LNCaP clone FGC (cell line): ENCODE results near the gene SLC2A14.
"Not testable (repeated sequence)": the region's sequence is repeated elsewhere in the genome, so short reads cannot be mapped to it uniquely, and the experiment has no call there.

Experiments used
- DNase-seq: peaks from one replicate; pipeline ENCODE4 v3.0.0-alpha.2; 2011; ENCODE audit warnings: low read depth
- H3K4me3 ChIP-seq: 2 replicates; pipeline ENCODE4 v1.5.1; 2011; ENCODE audit warnings: mild to moderate bottlenecking, low read depth, low read length, control low read depth
- TF ChIP-seq, protein P1 (sequence below): IDR thresholded peaks from 2 replicates; pipeline ENCODE4 v1.5.1; 2012; ENCODE audit warnings: mild to moderate bottlenecking; ENCODE audit not compliant: control insufficient read depth, insufficient read depth; ENCODE audit errors: extremely low read depth

Gene SLC2A14

DNA sequence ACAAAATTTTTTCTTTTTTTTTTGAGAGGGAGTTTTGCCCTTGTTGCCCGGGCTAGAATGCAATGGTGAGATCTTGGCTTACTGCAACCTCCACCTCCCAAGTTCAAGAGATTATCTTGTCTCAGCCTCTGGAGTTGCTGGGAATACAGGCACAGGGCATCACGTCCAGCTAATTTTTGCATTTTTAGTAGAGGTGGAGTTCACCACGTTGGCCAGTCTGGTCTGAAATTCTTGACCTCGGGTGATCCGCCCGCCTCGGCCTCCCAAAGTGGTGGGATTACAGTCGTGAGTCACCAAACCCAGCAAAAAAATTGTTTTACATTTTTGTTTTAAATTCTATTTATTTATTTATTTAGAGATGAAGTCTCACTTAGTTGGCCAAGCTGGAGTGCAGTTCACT lies 4.7 kb upstream of the SLC2A14 start:
- no peak for DNase-seq
- TF ChIP-seq, protein P1, sequence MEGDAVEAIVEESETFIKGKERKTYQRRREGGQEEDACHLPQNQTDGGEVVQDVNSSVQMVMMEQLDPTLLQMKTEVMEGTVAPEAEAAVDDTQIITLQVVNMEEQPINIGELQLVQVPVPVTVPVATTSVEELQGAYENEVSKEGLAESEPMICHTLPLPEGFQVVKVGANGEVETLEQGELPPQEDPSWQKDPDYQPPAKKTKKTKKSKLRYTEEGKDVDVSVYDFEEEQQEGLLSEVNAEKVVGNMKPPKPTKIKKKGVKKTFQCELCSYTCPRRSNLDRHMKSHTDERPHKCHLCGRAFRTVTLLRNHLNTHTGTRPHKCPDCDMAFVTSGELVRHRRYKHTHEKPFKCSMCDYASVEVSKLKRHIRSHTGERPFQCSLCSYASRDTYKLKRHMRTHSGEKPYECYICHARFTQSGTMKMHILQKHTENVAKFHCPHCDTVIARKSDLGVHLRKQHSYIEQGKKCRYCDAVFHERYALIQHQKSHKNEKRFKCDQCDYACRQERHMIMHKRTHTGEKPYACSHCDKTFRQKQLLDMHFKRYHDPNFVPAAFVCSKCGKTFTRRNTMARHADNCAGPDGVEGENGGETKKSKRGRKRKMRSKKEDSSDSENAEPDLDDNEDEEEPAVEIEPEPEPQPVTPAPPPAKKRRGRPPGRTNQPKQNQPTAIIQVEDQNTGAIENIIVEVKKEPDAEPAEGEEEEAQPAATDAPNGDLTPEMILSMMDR, result no peak
- H3K4me3 ChIP-seq, result no peak overlapping the region

- no peak overlapping the region for H3K4me3 ChIP-seq
- TF ChIP-seq, protein P1, result no peak
- DNase-seq, result no peak
These were observed 2.4 kb downstream of the SLC2A14 start for GRCh38 chr12:7870335-7870734.

DNA sequence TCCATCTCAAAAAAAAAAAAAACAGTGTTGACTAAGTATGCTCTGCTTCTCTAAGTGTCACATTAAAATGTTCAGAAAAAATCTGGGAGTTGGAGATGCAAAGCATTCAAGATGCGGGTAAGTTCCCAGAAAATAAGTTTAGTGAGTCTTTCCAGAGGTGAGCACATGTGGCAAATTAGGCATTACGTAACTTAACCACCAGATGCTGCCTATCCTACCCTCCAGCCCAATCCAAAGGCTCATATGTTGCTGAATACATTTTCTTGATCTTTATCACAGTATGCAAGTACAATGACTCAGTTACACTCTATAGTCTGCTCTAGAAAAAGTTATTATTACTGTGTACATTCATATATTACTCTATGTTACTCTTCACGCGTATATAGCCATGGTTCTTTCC lies 3.6 kb downstream of the SLC2A14 start:
- no peak for DNase-seq
- TF ChIP-seq, protein P1, result no peak
- no peak overlapping the region for H3K4me3 ChIP-seq

DNA sequence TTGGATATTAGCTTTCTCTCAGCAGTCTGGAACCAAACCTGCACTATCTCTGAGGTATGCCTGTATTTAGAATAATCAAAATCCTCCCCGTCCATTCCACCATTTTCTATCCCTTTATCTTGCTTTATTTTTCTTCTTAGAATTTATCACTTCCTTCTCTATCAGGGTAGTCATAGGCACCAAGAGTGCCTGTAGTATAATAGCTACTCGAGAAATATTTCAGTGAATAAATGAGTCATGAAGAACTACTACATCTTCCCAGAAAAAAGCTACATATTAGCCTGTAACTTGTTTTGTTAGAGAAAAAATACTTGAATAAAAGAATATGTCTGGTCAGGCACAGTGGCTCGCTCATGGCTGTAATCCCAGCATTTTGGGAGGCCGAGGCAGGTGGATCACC lies 4.3 kb downstream of the SLC2A14 start:
- DNase-seq, result no peak
- no peak overlapping the region for H3K4me3 ChIP-seq
- TF ChIP-seq, protein P1, result no peak

DNA sequence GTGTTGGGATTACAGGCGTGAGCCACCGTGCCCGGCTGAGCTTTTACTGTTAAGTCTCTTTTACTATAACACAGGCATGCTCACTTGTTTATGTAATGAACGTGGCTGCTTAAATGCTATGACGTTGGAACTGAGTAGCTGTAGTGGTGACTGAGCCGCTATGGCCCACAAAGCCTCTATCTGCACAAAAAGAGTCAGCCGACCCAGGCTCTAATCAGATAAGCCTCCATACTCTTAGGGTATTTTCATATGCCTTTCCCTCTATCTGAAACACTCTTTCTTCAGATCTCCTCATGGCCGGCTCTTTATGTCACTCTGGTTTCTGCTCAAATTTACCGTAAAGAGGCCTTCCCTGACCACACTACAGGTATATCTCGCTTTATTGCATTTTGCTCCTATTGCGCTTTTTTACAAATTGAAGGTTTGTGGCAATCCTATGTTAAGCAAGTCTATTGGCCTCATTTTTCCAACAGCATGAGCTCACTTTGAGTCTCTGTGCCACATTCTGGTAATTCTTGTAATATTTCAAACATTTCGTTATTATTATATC lies 8.0 kb downstream of the SLC2A14 start:
- H3K4me3 ChIP-seq, result no peak overlapping the region
- TF ChIP-seq, protein P1, result no peak
- DNase-seq, result no peak

DNA sequence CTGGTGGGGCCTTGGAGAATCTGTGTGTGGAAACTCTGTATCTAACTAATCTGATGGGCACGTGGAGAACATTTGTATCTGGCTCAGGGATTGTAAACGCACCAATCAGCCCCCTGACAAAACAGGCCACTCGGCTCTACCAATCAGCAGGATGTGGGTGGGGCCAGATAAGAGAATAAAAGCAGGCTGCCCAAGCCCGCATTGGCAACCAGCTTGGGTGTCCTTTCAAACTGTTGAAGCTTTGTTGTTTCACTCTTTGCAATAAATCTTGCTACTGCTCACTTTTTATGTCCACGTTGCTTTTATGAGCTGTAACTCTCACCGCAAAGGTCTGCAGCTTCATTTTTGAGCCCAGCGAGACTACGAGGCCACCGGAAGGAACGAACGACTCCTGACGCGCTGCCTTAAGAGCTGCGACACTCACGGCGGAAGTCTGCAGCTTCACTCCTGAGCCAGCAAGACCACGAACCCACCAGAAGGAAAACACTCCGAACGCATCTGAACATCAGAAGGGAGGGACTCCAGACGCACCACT lies 9.8 kb downstream of the SLC2A14 start:
- not testable (repeated sequence) for DNase-seq, H3K4me3 ChIP-seq

DNA sequence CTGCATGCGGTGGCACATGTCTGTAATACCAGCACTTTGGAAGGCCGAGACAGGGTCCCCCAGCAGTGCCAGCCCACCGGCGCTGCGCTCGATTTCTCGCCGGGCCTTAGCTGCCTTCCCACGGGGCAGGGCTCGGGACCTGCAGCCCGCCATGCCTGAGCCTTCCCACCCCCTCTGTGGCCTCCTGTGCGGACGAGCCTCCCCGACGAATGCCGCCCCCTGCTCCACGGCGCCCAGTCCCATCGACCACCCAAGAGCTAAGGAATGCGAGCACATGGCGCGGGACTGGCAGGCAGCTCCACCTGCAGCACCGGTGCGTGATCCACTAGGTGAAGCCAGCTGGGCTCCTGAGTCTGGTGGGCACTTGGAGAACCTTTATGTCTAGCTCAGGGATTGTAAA lies 10.4 kb downstream of the SLC2A14 start:
- not testable (repeated sequence) for DNase-seq

DNA sequence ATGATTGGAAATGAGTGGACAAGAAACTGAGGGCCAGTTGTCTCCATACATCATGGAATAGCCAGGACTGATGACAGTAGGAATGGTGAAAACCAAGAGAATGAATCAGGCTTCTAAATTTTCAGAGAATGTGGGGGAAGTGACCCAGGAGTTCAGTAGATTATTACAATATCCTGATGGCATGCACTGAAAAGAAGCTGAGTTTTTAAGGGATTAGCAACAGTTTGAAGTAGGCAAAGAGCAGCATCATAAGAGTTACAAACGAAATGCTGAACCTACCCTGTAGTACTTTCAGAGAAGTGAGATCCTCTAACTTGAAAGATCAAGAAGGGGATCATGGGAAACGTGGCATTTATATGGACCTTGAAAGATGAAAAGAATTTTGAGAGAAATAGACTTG lies 13.2 kb downstream of the SLC2A14 start:
- DNase-seq, result no peak
- TF ChIP-seq, protein P1, result no peak
- no peak overlapping the region for H3K4me3 ChIP-seq

More for the DNA sequence above, 10.4 kb downstream of the SLC2A14 start:
- not testable (repeated sequence) for H3K4me3 ChIP-seq
